Measurements from ENCODE around the gene SMIM26.

DNA sequence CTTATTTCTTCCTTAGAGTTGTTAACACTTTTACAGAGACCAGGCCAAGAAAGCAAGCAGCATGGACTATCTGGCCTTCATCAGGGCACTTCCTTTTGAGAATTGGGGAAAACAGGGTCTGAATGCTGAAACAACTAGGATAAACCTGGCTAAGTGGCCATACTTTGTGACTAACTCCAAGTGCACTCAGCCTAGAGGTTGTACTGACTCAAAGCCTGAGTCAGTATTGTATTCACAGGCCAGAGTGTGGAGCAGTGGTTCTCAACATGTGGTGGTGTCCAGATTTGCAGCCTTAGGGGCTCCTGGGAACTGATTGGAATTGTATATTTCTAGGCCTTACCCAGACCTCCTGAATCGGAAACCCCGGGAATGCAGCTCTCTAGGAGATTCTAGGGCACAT lies 39.4 kb upstream of the SMIM26 start:
- TF ChIP-seq, protein P1, sequence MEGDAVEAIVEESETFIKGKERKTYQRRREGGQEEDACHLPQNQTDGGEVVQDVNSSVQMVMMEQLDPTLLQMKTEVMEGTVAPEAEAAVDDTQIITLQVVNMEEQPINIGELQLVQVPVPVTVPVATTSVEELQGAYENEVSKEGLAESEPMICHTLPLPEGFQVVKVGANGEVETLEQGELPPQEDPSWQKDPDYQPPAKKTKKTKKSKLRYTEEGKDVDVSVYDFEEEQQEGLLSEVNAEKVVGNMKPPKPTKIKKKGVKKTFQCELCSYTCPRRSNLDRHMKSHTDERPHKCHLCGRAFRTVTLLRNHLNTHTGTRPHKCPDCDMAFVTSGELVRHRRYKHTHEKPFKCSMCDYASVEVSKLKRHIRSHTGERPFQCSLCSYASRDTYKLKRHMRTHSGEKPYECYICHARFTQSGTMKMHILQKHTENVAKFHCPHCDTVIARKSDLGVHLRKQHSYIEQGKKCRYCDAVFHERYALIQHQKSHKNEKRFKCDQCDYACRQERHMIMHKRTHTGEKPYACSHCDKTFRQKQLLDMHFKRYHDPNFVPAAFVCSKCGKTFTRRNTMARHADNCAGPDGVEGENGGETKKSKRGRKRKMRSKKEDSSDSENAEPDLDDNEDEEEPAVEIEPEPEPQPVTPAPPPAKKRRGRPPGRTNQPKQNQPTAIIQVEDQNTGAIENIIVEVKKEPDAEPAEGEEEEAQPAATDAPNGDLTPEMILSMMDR (IDR thresholded peaks at IDR 0.05) = no peak
- TF ChIP-seq POLR2AphosphoS5 (IDR thresholded peaks at IDR 0.05) (no peak), POLR2A (IDR thresholded peaks at IDR 0.05) (no peak)

Data from upper lobe of left lung (tissue), 4 donors.